D721Med (cell line): ENCODE results near the gene IRS1.

Source experiments
- DNase-seq: peaks from one replicate; pipeline ENCODE4 v3.0.0; 2011; ENCODE audit warnings: low spot score; ENCODE audit not compliant: insufficient read length
- FAIRE-seq: peaks from 2 replicates; lab custom pipeline; 2011; peaks lifted over from hg19 to GRCh38; lab: Jason Lieb, UNC
- CTCF ChIP-seq: IDR thresholded peaks from 2 replicates; pipeline ENCODE4 v1.5.1; 2012; ENCODE audit warnings: mild to moderate bottlenecking, control low read depth; ENCODE audit not compliant: insufficient read depth; ENCODE audit errors: missing control alignments

The IRS1 gene

GRCh38 chr2:226733189-226733858 lies 66.3 kb downstream of the IRS1 start:
- FAIRE-seq (no peak), DNase-seq (no peak)
- TF ChIP-seq CTCF = no peak

GRCh38 chr2:226732478-226733188 lies 67.0 kb downstream of the IRS1 start:
- FAIRE-seq (no peak), DNase-seq (no peak)

GRCh38 chr2:226730481-226730880 lies 69.1 kb downstream of the IRS1 start:
- no peak for FAIRE-seq
- TF ChIP-seq CTCF = no peak
- no peak for DNase-seq

More at GRCh38 chr2:226732478-226733188, 67.0 kb downstream of the IRS1 start:
- TF ChIP-seq CTCF = no peak

- DNase-seq (no peak), FAIRE-seq (no peak)
- TF ChIP-seq CTCF = no peak
Measured at GRCh38 chr2:226728996-226729395, 70.6 kb downstream of the IRS1 start.

- no peak for FAIRE-seq
- TF ChIP-seq CTCF = no peak
Measured at GRCh38 chr2:226727251-226727650, 72.4 kb downstream of the IRS1 start.

GRCh38 chr2:226726546-226726945 lies 73.1 kb downstream of the IRS1 start:
- no peak for TF ChIP-seq CTCF
- DNase-seq (no peak), FAIRE-seq (no peak)

More at GRCh38 chr2:226727251-226727650, 72.4 kb downstream of the IRS1 start:
- DNase-seq = no peak
